Transverse colon (tissue), 4 donors: ENCODE data around the gene FAM120C. TPM values are rescaled to one million over a fixed set of nuclear protein-coding genes. Genes with fewer than 3 reads are reported as not detected.

Experiments
- DNase-seq: peaks from one replicate; pipeline ENCODE4 v3.0.0-alpha.2; 2019
- H3K27ac ChIP-seq, 4 donors: fragments of 200-600 bp; sonication (generic); 2 replicates each; pipeline ENCODE4 v1.5.1; 2016 to 2018; ENCODE audit warnings: inconsistent platforms in 4 of 4
- H3K27me3 ChIP-seq: fragments of 200-600 bp; sonication (generic); 2 replicates; pipeline ENCODE4 v1.5.1; 2017; ENCODE audit warnings: inconsistent platforms
- H3K36me3 ChIP-seq, 4 donors: fragments of 200-600 bp; sonication (generic); 2 replicates each; pipeline ENCODE4 v1.5.1; 2017 to 2019; ENCODE audit warnings: inconsistent platforms in 4 of 4
- H3K4me1 ChIP-seq, 4 donors: fragments of 200-600 bp; sonication (generic); 2 replicates each; pipeline ENCODE4 v1.5.1; 2017 to 2020; ENCODE audit warnings: inconsistent platforms in 4 of 4
- H3K4me3 ChIP-seq, 4 donors: fragments of 200-600 bp; sonication (generic); 1 replicate in 1 of 4; 2 replicates in 3 of 4; pipeline versions ENCODE4 v1.5.1 to v1.6.1; 2017 to 2019; ENCODE audit warnings: inconsistent platforms in 4 of 4
- H3K9me3 ChIP-seq, 2 donors: fragments of 200-600 bp; sonication (generic); 2 replicates each; pipeline ENCODE4 v1.5.1; 2017 to 2019; ENCODE audit warnings: inconsistent platforms in 2 of 2
- EP300 ChIP-seq: sonication (generic); formaldehyde crosslinking; IDR thresholded peaks from one replicate; pipeline ENCODE4 v1.6.1; 2017; ENCODE audit warnings: antibody characterized with exemption, low read depth
- POLR2A ChIP-seq: fragments of 450-650 bp; IDR thresholded peaks from one replicate; pipeline ENCODE4 v1.6.1; 2016; ENCODE audit warnings: antibody characterized with exemption, mild to moderate bottlenecking, moderate library complexity
- POLR2AphosphoS5 ChIP-seq, 3 donors: sonication (generic); formaldehyde crosslinking; IDR thresholded peaks; one replicate each; pipeline ENCODE4 v1.6.1; 2016; ENCODE audit warnings: antibody characterized with exemption in 3 of 3
- WGBS, 2 donors: methylation state at CpG; one replicate each; pipeline ENCODE4 v1.1.5; 2018; ENCODE audit warnings: low coverage in 1 of 2; 5-methylcytosine and 5-hydroxymethylcytosine counted together
- in situ Hi-C, 4 donors: fragments of 200-750 bp; cut with MboI; loops; one replicate each; pipeline versions ENCODE4 v1.15.0 to v1.15.1; 2017; ENCODE audit warnings: low sequenced_read_pairs in 3 of 4, low pct_ligation_motif_present in 1 of 4, low pct_unique_long_range_greater_than_20kb in 1 of 4
- intact Hi-C: fragments of 100-400 bp; cut with DNase I; formaldehyde crosslinking; loops from one replicate; pipeline ENCODE4 v1.15.1; 2023; ENCODE audit warnings: low total_unique reads
- total RNA-seq, 4 donors: library from RNA; depleted of rRNA; stranded (reverse); fragments of >200 nt; gene quantifications; one replicate each; pipeline ENCODE4 v1.1.0, GENCODE V29; 2016
- TF ChIP-seq, protein P1 (sequence below), 5 experiments: fragments of 200-600 bp in 3 of 5; fragments of 450-650 bp in 2 of 5; sonication (generic) in 3 of 5; IDR thresholded peaks; 1 replicate in 2 of 5; 2 replicates in 3 of 5; pipeline ENCODE4 v1.5.1; 2016 to 2017; ENCODE audit warnings: antibody characterized with exemption in 5 of 5, inconsistent platforms in 3 of 5, mild to moderate bottlenecking in 2 of 5, moderate library complexity in 1 of 5

Gene FAM120C
- total RNA-seq, 4 donors from 2014 or later: 3.0 to 5.7 (median 3.3) TPM

DNA sequence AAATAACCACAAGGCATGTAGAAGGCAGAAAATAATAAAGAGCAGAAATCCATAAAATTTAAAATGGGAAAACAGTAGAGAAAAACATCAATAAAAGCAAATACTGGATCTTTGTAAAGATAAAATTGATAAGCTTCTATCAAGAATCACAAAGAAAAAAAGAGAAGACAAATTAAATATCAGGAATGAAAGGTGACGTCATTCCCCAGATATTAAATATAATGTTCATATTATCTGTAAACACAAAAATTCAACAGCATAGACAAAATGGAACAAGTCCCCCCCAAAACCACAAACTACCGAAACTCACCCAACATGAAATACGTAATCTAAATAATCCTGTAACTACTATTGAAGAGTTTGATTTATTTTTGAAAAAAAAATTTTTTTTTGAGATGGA lies 30.5 kb upstream of the FAM120C start:
- TF ChIP-seq EP300 (no peak), POLR2A (no peak), POLR2AphosphoS5 (IDR thresholded peaks at IDR 0.05) (no peak)
- TF ChIP-seq, protein P1, sequence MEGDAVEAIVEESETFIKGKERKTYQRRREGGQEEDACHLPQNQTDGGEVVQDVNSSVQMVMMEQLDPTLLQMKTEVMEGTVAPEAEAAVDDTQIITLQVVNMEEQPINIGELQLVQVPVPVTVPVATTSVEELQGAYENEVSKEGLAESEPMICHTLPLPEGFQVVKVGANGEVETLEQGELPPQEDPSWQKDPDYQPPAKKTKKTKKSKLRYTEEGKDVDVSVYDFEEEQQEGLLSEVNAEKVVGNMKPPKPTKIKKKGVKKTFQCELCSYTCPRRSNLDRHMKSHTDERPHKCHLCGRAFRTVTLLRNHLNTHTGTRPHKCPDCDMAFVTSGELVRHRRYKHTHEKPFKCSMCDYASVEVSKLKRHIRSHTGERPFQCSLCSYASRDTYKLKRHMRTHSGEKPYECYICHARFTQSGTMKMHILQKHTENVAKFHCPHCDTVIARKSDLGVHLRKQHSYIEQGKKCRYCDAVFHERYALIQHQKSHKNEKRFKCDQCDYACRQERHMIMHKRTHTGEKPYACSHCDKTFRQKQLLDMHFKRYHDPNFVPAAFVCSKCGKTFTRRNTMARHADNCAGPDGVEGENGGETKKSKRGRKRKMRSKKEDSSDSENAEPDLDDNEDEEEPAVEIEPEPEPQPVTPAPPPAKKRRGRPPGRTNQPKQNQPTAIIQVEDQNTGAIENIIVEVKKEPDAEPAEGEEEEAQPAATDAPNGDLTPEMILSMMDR (IDR thresholded peaks at IDR 0.05): no peak
- Histone ChIP-seq H3K36me3 (no peaks in the 10 kb centered on the region), H3K27me3 (no peaks in the 10 kb centered on the region), H3K27ac (no peak overlapping the region), H3K9me3 (no peaks in the 10 kb centered on the region), H3K4me3 (no peak overlapping the region), H3K4me1 (no peaks in the 10 kb centered on the region)
- intact Hi-C loops: no loop called here
- in situ Hi-C loops: no loop called here
- 93% methylated on average over 3 of the region's 3 CpGs; no CpG with 5 or more reads in 1 of the 2 donors for WGBS, 2 donors
- DNase-seq: no peak

DNA sequence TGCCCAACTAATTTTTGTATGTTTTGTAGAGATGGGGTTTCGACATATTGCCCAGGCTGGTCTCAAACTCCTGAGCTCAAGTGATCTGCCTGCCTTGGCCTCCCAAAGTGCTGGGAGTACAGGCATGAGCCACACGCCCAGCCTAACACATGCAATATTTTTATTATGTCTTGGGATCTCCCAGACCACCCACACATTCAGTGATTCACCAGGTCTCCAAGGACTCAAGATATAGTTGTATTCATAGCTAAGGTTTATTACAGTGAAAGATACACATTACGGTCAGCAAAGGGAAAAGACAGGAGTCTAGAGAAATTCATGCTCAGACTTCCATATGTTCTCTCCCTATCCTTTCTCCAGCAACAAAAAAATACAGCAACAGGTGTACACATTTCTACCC lies 25.5 kb upstream of the FAM120C start:
- H3K4me3 ChIP-seq: no peak overlapping the region
- H3K4me1 ChIP-seq: no peaks in the 10 kb centered on the region
- TF ChIP-seq EP300: no peak
- TF ChIP-seq POLR2AphosphoS5 (IDR thresholded peaks at IDR 0.05): no peak
- TF ChIP-seq, protein P1 (IDR thresholded peaks at IDR 0.05): no peak
- TF ChIP-seq POLR2A: no peak
- intact Hi-C loops: no loop called here
- H3K9me3 ChIP-seq: no peaks in the 10 kb centered on the region
- in situ Hi-C loops: no loop called here
- WGBS, 2 donors: 83% methylated on average over 3 of the region's 3 CpGs; no CpG with 5 or more reads in 1 of the 2 donors
- DNase-seq: no peak
- no peaks in the 10 kb centered on the region for H3K36me3 ChIP-seq
- H3K27ac ChIP-seq: no peak overlapping the region
- H3K27me3 ChIP-seq: no peaks in the 10 kb centered on the region

DNA sequence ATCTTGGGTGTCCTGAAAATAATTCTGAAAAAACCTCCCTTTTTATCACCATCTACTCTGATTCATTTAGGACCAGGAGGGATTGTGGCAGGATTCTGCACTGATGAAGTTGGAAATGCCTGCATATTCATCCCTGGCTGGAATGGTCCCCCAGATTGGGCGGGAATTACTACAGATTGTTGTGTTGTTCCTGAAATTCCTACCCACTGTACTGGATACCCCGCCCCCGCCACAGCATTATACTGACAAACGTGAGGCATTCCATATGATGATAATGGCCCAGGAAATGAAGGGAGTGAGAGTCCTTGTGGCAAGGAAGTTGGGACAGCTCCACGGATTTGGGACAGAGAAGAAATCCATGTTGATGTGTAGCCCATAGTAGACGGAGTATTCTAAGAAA lies 15.2 kb upstream of the FAM120C start:
- H3K36me3 ChIP-seq: no peaks in the 10 kb centered on the region
- no peak overlapping the region for H3K4me3 ChIP-seq
- WGBS, 2 donors: 50% methylated on average over 6 of the region's 6 CpGs; no CpG with 5 or more reads in 1 of the 2 donors
- no peaks in the 10 kb centered on the region for H3K9me3 ChIP-seq
- intact Hi-C loops (no loop called here), in situ Hi-C loops (no loop called here)
- TF ChIP-seq POLR2A (no peak), EP300 (no peak), POLR2AphosphoS5 (IDR thresholded peaks at IDR 0.05) (no peak)
- TF ChIP-seq, protein P1 (IDR thresholded peaks at IDR 0.05): no peak
- H3K4me1 ChIP-seq: no peaks in the 10 kb centered on the region
- no peaks in the 10 kb centered on the region for H3K27me3 ChIP-seq
- no peak overlapping the region for H3K27ac ChIP-seq
- no peak for DNase-seq

DNA sequence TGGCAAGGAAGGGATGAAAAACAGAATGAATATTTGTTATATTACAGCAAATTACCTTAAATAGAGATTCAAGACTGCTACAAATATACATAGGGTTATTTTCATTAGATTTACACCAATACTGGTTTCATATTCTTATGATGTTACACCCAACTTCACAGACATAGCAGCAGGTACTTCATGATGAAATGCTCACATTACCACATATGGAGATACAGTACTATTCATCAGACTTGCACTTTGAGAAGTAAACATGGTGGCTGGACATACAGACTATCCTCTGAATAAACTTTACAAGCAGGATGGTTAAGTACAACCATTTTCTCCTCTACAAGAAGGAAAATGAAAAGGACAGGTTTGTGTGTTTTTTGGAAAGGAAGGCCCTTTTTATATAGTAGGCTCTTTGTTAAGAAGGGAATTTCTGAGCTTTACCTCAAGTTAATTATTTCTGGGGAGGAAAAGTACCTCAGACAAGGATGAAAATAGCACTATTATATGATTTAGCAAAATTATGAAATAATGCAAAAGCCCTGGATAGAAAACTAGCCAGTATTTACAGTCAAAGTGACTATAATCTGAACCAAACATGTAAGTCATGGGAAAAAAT lies 12.0 kb upstream of the FAM120C start:
- H3K4me3 ChIP-seq: no peak overlapping the region
- H3K27me3 ChIP-seq: no peaks in the 10 kb centered on the region
- no peak for TF ChIP-seq EP300
- TF ChIP-seq, protein P1 (IDR thresholded peaks at IDR 0.05): no peak
- no peak for TF ChIP-seq POLR2A
- no peak for TF ChIP-seq POLR2AphosphoS5 (IDR thresholded peaks at IDR 0.05)
- H3K36me3 ChIP-seq: no peaks in the 10 kb centered on the region
- H3K4me1 ChIP-seq: no peaks in the 10 kb centered on the region
- intact Hi-C loops (no loop called here), in situ Hi-C loops (no loop called here)
- no peaks in the 10 kb centered on the region for H3K9me3 ChIP-seq
- DNase-seq: no peak
- H3K27ac ChIP-seq: no peak overlapping the region
